ENCODE data around the gene NOP16.
A peak's percentile ranks its signal among the peaks of the same experiment; 100 is the strongest.

NOP16 gene

GRCh38 chr5:176368726-176369125, 19.7 kb downstream of the NOP16 start:
- Histone ChIP-seq H3K4me3 (ENCODE audit: low read depth, low read length) (no peak overlapping the region), H3K4me1 (no peaks in the 10 kb centered on the region), H3K27me3 (no peaks in the 10 kb centered on the region), H3K36me3 (peaks cover 9% of the 10 kb centered on the region; the same call in 1 of the 2 replicates), H3K9me3 (no peaks in the 10 kb centered on the region)
- no peak for TF ChIP-seq CTCF (IDR thresholded peaks at IDR 0.05; ENCODE audit: low read depth, low read length)
- no peak for DNase-seq

GRCh38 chr5:176366232-176366894, 22.0 kb downstream of the NOP16 start:
- H3K36me3 ChIP-seq, result peaks cover 5% of the 10 kb centered on the region; the same call in 1 of the 2 replicates
- no peak for TF ChIP-seq CTCF (IDR thresholded peaks at IDR 0.05; ENCODE audit: low read depth, low read length)
- no peaks in the 10 kb centered on the region for H3K4me1 ChIP-seq
- peak overlapping the region; percentile 80 for H3K4me3 ChIP-seq (ENCODE audit: low read depth, low read length)
- no peaks in the 10 kb centered on the region for H3K9me3 ChIP-seq
- no peak for DNase-seq
- H3K27me3 ChIP-seq, result no peaks in the 10 kb centered on the region

GRCh38 chr5:176365351-176366231, 22.8 kb downstream of the NOP16 start, which contains the start of gene ARL10:
Gene ARL10, plus strand, starts transcription at chr5:176365487. Its CDS starts 77 bp downstream, at chr5:176365564.
- Histone ChIP-seq H3K27me3 (no peaks in the 10 kb centered on the region), H3K36me3 (peaks cover 5% of the 10 kb centered on the region; the same call in 1 of the 2 replicates), H3K4me3 (ENCODE audit: low read depth, low read length) (peak within 1 kb of the TSS; percentile 80), H3K4me1 (no peaks in the 10 kb centered on the region), H3K9me3 (no peaks in the 10 kb centered on the region)
- no peak for TF ChIP-seq CTCF (IDR thresholded peaks at IDR 0.05; ENCODE audit: low read depth, low read length)
- peak; percentile 73 for DNase-seq

GRCh38 chr5:176364765-176365350, 23.5 kb downstream of the NOP16 start:
- Histone ChIP-seq H3K4me1 (no peaks in the 10 kb centered on the region), H3K27me3 (no peaks in the 10 kb centered on the region), H3K4me3 (ENCODE audit: low read depth, low read length) (peak overlapping the region; percentile 80), H3K36me3 (peaks cover 5% of the 10 kb centered on the region; the same call in 1 of the 2 replicates), H3K9me3 (no peaks in the 10 kb centered on the region)
- DNase-seq, result no peak
- no peak for TF ChIP-seq CTCF (IDR thresholded peaks at IDR 0.05; ENCODE audit: low read depth, low read length)

- H3K4me1 ChIP-seq, result no peaks in the 10 kb centered on the region
- no peak for DNase-seq
- H3K4me3 ChIP-seq (ENCODE audit: low read depth, low read length), result peak overlapping the region; percentile 99
- no peaks in the 10 kb centered on the region for H3K9me3 ChIP-seq
- no peaks in the 10 kb centered on the region for H3K27me3 ChIP-seq
- TF ChIP-seq CTCF (IDR thresholded peaks at IDR 0.05; ENCODE audit: low read depth, low read length), result no peak
- H3K36me3 ChIP-seq, result peaks cover 17% of the 10 kb centered on the region
Measured at GRCh38 chr5:176362233-176362490, 26.2 kb downstream of the NOP16 start.

Data from BE2C (cell line).